Astrocyte (in vitro differentiated cells and primary cell): ENCODE measurements around the gene FKBP1A.

Experiments used
- CTCF ChIP-seq: IDR thresholded peaks from 2 replicates; pipeline ENCODE4 v1.5.1; 2011; ENCODE audit warnings: low read depth, mild to moderate bottlenecking, inconsistent platforms, low read length, moderate library complexity; ENCODE audit not compliant: insufficient read depth
- EZH2 ChIP-seq: IDR thresholded peaks from 2 replicates; pipeline ENCODE4 v1.6.1; 2012; ENCODE audit warnings: mild to moderate bottlenecking, low read length, inconsistent platforms; ENCODE audit not compliant: insufficient read depth

GRCh38 chr20:1394686-1395085 lies 1.8 kb upstream of the FKBP1A start:
- no peak for TF ChIP-seq EZH2
- no peak for TF ChIP-seq CTCF
